Keratinocyte (primary cell): ENCODE data around the gene FAM221A. TPM values are rescaled to one million over a fixed set of nuclear protein-coding genes. Genes with fewer than 3 reads are reported as not detected.
A peak's percentile ranks its signal among the peaks of the same experiment; 100 is the strongest.

Source experiments
- DNase-seq: peaks from one replicate; pipeline ENCODE4 v3.0.0-alpha.2; 2011; ENCODE audit warnings: low read depth, missing footprints, low spot score
- FAIRE-seq: peaks from 2 replicates; lab custom pipeline; 2011; peaks lifted over from hg19 to GRCh38; lab: Jason Lieb, UNC
- H2AFZ ChIP-seq: 2 replicates; pipeline ENCODE4 v1.6.0; 2012; ENCODE audit warnings: low read length, control low read depth, inconsistent platforms; ENCODE audit not compliant: control insufficient read depth
- H3K27ac ChIP-seq: 2 replicates; pipeline ENCODE4 v1.5.1; 2011; ENCODE audit warnings: low read length; ENCODE audit not compliant: control insufficient read depth, insufficient read depth
- H3K27me3 ChIP-seq: 3 replicates; pipeline ENCODE4 v1.6.0; 2011; ENCODE audit warnings: low read length; ENCODE audit not compliant: control insufficient read depth, insufficient read depth; ENCODE audit errors: extremely low read depth
- H3K36me3 ChIP-seq, 2 experiments: 2 replicates in 1 of 2; 3 replicates in 1 of 2; pipeline ENCODE4 v1.5.1; 2011; ENCODE audit warnings: low read length in 2 of 2, mild to moderate bottlenecking in 1 of 2; ENCODE audit not compliant: control insufficient read depth in 2 of 2, insufficient read depth in 2 of 2; ENCODE audit errors: extremely low read depth in 1 of 2
- H3K4me1 ChIP-seq: 3 replicates; pipeline ENCODE4 v1.5.1; 2011; ENCODE audit warnings: low read length; ENCODE audit not compliant: control insufficient read depth, insufficient read depth; ENCODE audit errors: extremely low read depth
- H3K4me2 ChIP-seq: 3 replicates; pipeline ENCODE4 v1.6.0; 2011; ENCODE audit warnings: low read depth, low read length; ENCODE audit not compliant: control insufficient read depth, insufficient read depth; ENCODE audit errors: extremely low read depth
- H3K4me3 ChIP-seq, 3 experiments: fragments of 200-600 bp in 1 of 3; sonication (generic) in 1 of 3; 2 replicates in 2 of 3; 3 replicates in 1 of 3; pipeline ENCODE4 v1.5.1; 2011 to 2016; ENCODE audit warnings: low read length in 3 of 3, mild to moderate bottlenecking in 3 of 3, control low read depth in 2 of 3, inconsistent platforms in 1 of 3, low read depth in 1 of 3, mixed read lengths in 1 of 3, mixed run types in 1 of 3, moderate library complexity in 1 of 3; ENCODE audit not compliant: control insufficient read depth in 2 of 3, insufficient read depth in 2 of 3; ENCODE audit errors: extremely low read depth in 1 of 3
- H3K79me2 ChIP-seq: 2 replicates; pipeline ENCODE4 v1.6.0; 2012; ENCODE audit warnings: low read length; ENCODE audit not compliant: control insufficient read depth, insufficient read depth
- H3K9ac ChIP-seq: 3 replicates; pipeline ENCODE4 v1.6.0; 2011; ENCODE audit warnings: low read length; ENCODE audit not compliant: control insufficient read depth, insufficient read depth; ENCODE audit errors: extremely low read depth
- H3K9me1 ChIP-seq: 3 replicates; pipeline ENCODE4 v1.6.0; 2011; ENCODE audit warnings: low read length; ENCODE audit not compliant: control insufficient read depth, insufficient read depth; ENCODE audit errors: extremely low read depth
- H3K9me3 ChIP-seq: 2 replicates; pipeline ENCODE4 v1.5.1; 2012; ENCODE audit warnings: low read depth, low read length; ENCODE audit not compliant: control insufficient read depth
- H4K20me1 ChIP-seq: 3 replicates; pipeline ENCODE4 v1.6.0; 2011; ENCODE audit warnings: low read length; ENCODE audit not compliant: control insufficient read depth, insufficient read depth; ENCODE audit errors: extremely low read depth
- CTCF ChIP-seq, 3 experiments: IDR thresholded peaks in 1 of 3; conservative IDR thresholded peaks in 1 of 3; optimal IDR thresholded peaks in 1 of 3; 2 replicates in 2 of 3; 3 replicates in 1 of 3; pipeline versions ENCODE3 to v1.5.1; 2011; ENCODE audit warnings: low read length in 3 of 3, mild to moderate bottlenecking in 3 of 3, moderate library complexity in 2 of 3, control low read depth in 1 of 3, inconsistent platforms in 1 of 3; ENCODE audit not compliant: insufficient read depth in 2 of 3; ENCODE audit errors: extremely low read depth in 1 of 3
- EZH2 ChIP-seq: IDR thresholded peaks from one replicate; pipeline ENCODE4 v1.6.1; 2012; ENCODE audit warnings: inconsistent platforms, mild to moderate bottlenecking, low read length, moderate library complexity
- dilution Hi-C: fragments of 300-500 bp; cut with MboI; formaldehyde crosslinking; loops from one replicate; pipeline ENCODE4 v1.7.0; 2020; ENCODE audit warnings: low sequenced_read_pairs; ENCODE audit not compliant: extremely low pct_ligation_motif_present
- polyA plus RNA-seq, 5 experiments: library from polyadenylated mRNA; depleted of rRNA in 3 of 5; stranded (reverse) in 3 of 5; stranded (forward) in 1 of 5; unstranded in 1 of 5; fragments of >200 nt; gene quantifications; 1 replicate in 1 of 5; 2 replicates in 3 of 5; 3 replicates in 1 of 5; pipeline versions ENCODE4 v1.2.1 to v1.2.3, GENCODE V29; 2011 to 2012; ENCODE audit warnings: missing spikeins in 2 of 5, low read depth in 1 of 5, low replicate concordance in 1 of 5

Gene FAM221A
- polyA plus RNA-seq, 1 donor (not counting 4 experiments of a cell fraction or from before 2014, with no cell fraction given): 0.93 TPM

- no peaks in the 10 kb centered on the region for H3K79me2 ChIP-seq
- dilution Hi-C loops: no loop called here
- TF ChIP-seq CTCF (optimal IDR thresholded peaks at IDR 0.05 in 1 of 3, IDR thresholded peaks at IDR 0.05 in 1 of 3, conservative IDR thresholded peaks at IDR 0.05 in 1 of 3; ENCODE audit: extremely low read depth in 1 of 3, insufficient read depth in 2 of 3, low read length in 3 of 3) (peak in 2 of 3 experiments; percentile 9 to 33), EZH2 (no peak)
- H3K9me3 ChIP-seq: no peaks in the 10 kb centered on the region
- H3K4me1 ChIP-seq: peaks cover 22% of the 10 kb centered on the region
- no peak overlapping the region for H3K9ac ChIP-seq
- peak; percentile 78 for FAIRE-seq
- no peaks in the 10 kb centered on the region for H3K27me3 ChIP-seq
- no peak overlapping the region for H2AFZ ChIP-seq
- no peaks in the 10 kb centered on the region for H3K36me3 ChIP-seq
- H3K4me3 ChIP-seq: no peak overlapping the region
- no peak overlapping the region for H3K27ac ChIP-seq
- no peaks in the 10 kb centered on the region for H3K9me1 ChIP-seq
- peak; percentile 53 for DNase-seq
- peak overlapping the region; percentile 59 for H3K4me2 ChIP-seq
- no peaks in the 10 kb centered on the region for H4K20me1 ChIP-seq
Observed at GRCh38 chr7:23712368-23713284, 32.6 kb downstream of the FAM221A start.

- DNase-seq: peak; percentile 76
Observed at GRCh38 chr7:23713285-23714149, 33.5 kb downstream of the FAM221A start.

More at GRCh38 chr7:23713285-23714149, 33.5 kb downstream of the FAM221A start:
- Histone ChIP-seq H3K27ac (no peak overlapping the region), H3K36me3 (no peaks in the 10 kb centered on the region), H3K4me2 (peak overlapping the region; percentile 59), H3K79me2 (no peaks in the 10 kb centered on the region), H4K20me1 (no peaks in the 10 kb centered on the region), H3K9me3 (no peaks in the 10 kb centered on the region), H3K27me3 (no peaks in the 10 kb centered on the region), H3K9me1 (no peaks in the 10 kb centered on the region), H3K4me1 (peaks cover 22% of the 10 kb centered on the region), H3K4me3 (peak overlapping the region in 1 of 3 experiments; percentile 24), H2AFZ (no peak overlapping the region), H3K9ac (no peak overlapping the region)
- FAIRE-seq: peak; percentile 88
- TF ChIP-seq CTCF (optimal IDR thresholded peaks at IDR 0.05 in 1 of 3, IDR thresholded peaks at IDR 0.05 in 1 of 3, conservative IDR thresholded peaks at IDR 0.05 in 1 of 3; ENCODE audit: extremely low read depth in 1 of 3, insufficient read depth in 2 of 3, low read length in 3 of 3): no peak
- no peak for TF ChIP-seq EZH2
- dilution Hi-C loops: no loop called here
